OCI-LY1 (cell line): ENCODE results near the gene TMEM229B.

ENCODE experiments used
- CTCF ChIP-seq: fragments of 200-600 bp; sonication (generic), shearing (Covaris generic); IDR thresholded peaks from 2 replicates; pipeline ENCODE4 v1.5.1; 2017; ENCODE audit warnings: mild to moderate bottlenecking, antibody characterized with exemption, low read length, moderate library complexity, mixed read lengths
- EZH2 ChIP-seq: fragments of 200-600 bp; sonication (generic), shearing (Covaris generic); IDR thresholded peaks from 2 replicates; pipeline ENCODE4 v1.8.0; 2017; ENCODE audit warnings: borderline replicate concordance, mixed run types, mild to moderate bottlenecking, antibody characterized with exemption, low read length, moderate library complexity, mixed read lengths

- TF ChIP-seq CTCF = no peak
- TF ChIP-seq EZH2 = no peak
These were observed 22.3 kb upstream of the TMEM229B start for GRCh38 chr14:67510836-67511235.
